GM18868 (cell line): ENCODE data around the gene ZNF474.
A peak's percentile ranks its signal among the peaks of the same experiment; 100 is the strongest.

Experiments
- ATAC-seq: cut with Tn5 transposase; IDR thresholded peaks from one replicate; pipeline ENCODE4 v1.9.1; 2021; ENCODE audit warnings: mild to moderate bottlenecking, moderate library complexity; ENCODE audit not compliant: unreplicated experiment

ZNF474 gene

DNA sequence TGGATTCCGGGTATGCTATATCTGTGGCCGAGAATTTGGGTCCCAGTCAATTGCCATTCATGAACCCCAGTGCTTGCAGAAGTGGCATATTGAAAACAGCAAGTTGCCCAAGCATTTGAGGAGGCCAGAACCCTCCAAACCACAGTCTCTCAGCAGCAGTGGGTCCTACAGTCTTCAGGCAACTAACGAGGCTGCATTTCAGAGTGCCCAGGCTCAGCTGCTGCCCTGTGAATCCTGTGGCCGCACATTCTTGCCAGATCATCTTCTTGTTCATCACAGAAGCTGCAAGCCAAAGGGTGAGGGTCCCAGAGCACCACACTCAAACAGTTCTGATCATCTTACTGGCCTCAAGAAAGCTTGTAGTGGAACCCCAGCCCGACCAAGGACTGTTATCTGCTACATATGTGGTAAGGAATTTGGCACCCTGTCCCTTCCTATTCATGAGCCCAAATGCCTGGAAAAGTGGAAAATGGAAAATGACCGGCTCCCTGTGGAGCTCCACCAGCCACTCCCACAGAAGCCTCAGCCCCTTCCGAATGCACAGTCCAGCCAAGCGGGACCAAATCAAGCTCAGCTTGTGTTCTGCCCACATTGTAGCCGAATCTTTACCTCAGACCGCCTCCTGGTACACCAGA is 23.0 kb downstream of the ZNF474 start:
- no peak for ATAC-seq

GRCh38 chr5:122153230-122153629 is 23.9 kb downstream of the ZNF474 start:
- no peak for ATAC-seq

DNA sequence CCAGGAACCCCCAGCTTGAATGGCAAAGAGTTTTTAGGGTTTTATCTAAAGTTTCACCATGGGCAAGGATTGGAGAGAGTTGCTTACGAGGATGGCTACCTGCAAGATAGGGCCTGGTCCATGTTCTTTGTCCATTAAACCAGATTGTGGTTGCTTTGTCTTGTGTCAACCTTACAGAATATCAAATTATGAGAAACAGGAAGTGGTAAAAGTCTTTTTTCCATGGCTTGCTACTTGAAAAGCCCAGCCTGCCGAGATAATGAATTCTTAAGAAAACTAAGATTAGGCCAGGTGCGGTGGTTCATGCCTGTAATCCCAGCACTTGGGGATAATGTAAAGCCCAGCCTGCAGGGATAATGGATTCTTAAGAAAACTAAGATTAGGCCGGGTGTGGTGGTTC is 24.4 kb downstream of the ZNF474 start:
- no peak for ATAC-seq

GRCh38 chr5:122154491-122154890 is 25.1 kb downstream of the ZNF474 start:
- no peak for ATAC-seq

DNA sequence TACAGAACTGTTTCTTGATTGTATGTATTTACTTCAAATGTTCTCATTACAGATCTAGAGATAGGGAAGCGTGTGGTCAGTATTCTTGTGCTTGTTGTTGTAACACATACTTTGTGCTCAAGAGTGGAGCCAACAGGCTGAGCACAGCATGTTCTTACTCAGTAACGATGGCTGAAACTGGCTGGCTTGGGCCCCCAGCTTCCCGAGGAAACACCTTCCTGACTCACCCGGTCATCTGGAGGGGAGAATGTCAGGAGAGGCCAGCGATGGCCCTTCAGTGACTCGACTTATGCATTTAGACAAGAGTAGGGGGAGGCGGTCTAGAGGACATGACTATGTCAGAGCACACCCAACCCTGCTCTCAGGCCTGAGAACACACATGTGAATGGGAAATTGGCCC is 25.6 kb downstream of the ZNF474 start:
- ATAC-seq, result no peak

DNA sequence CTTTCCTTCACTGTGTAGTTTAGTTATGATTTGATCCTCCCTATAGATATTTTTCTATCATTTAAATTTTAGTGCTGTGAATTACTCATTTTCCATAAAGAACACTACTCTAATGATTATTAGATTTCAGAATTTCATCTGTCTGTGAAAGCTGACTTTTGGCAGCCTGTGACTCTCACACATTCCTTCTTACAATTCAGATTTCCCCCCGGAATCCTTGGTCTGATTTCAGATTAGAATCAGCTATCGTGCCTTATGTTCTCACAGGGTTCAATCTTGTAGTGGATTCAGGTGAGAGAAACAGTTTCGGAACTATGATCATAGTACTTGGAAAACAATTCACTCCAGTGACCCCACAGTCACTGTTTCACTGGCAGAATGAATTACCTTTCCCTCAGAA is 26.2 kb downstream of the ZNF474 start:
- no peak for ATAC-seq

DNA sequence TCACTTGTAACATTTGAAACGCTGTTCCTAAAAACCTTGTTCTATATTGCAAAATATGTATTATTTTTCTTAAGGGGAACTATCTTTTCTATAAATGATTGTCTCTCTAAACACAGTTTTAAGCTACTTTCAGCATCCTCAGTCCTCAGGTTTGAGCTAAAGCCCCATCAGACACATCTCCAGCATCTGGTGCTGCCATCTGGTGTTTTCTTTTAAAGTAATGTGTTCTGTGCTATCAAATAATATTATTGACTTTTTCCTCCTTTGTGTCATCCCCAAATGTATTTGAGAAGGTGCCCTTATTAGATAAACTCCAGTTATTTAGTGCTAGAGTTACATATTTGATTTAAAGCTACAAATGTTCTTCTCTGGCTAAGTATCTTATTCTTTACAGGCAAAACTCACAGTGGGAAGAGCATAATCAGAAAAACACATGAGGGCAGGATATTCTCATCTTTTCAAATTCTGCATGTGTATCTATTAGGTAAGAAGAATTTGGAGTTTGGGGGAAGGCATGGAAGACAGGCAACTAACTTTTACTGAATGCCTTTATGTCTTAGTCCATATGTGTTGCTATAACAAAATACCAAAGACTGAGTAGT is 27.5 kb downstream of the ZNF474 start:
- ATAC-seq, result peak; percentile 57

DNA sequence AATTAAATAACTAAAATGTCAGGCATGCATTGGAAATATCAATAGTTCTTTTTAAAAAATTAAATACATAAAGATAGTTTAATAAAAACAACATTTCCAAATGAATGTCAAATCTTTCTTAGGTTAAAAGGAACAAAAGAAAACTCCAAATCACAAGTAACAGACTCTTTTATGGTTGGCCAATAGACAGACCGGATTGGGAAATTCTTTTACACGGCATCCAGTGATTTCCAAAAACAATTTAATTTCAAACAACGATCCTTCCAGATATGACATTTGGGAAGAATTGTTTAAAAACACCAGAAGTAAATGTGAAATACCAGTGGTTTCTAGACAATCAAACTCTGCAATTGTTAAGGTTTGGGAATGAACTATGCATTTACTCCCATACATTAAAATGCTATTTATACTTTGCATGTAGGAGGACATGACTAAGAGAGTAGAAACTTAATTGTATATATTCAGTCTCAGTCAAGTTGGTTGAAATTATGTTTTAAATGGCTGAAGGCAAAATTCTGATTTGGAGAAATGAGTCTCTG is 32.8 kb downstream of the ZNF474 start:
- no peak for ATAC-seq

- ATAC-seq, result no peak
These were observed 34.0 kb downstream of the ZNF474 start for GRCh38 chr5:122163121-122164069.

GRCh38 chr5:122164070-122164435 is 34.7 kb downstream of the ZNF474 start:
- no peak for ATAC-seq

- ATAC-seq, result no peak
These were observed 35.6 kb downstream of the ZNF474 start for GRCh38 chr5:122164831-122165558.

GRCh38 chr5:122165559-122166078 is 36.3 kb downstream of the ZNF474 start:
- ATAC-seq, result no peak

DNA sequence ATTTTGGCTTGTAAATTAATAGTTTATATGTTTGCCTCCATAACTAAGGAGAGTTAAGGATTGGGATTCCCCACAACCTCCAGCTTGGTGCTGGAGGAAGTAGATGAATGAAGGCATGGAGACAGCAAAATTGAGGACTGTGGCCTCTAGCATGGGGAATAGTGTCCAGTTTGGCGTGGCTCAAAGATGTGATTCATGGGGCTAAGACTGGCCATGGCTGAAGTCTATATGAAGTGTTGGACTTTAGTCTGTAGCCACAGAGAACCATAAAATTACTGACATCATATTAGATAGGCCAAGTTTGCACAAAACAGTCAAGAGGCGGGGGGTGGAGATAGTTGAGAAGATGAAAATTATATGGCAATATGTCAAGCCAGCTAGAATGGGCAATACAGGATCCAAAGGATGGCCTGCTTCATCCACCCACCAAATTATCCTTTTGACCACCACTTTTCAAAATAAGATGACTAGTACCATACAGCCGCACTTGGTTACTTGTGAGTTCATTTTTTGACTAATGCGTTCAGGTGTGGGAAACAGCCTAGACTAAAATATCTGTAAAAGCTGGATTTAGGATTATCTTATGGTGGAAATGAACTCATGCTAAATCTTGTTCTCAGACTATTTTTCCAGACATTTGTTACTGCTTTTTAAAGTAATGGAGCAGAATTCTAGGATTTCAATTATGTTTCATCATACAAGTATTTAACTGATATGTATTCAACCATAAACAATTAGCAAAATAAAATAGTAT is 40.2 kb downstream of the ZNF474 start:
- no peak for ATAC-seq

- ATAC-seq, result no peak
These were observed 41.3 kb downstream of the ZNF474 start for GRCh38 chr5:122170620-122171019.

DNA sequence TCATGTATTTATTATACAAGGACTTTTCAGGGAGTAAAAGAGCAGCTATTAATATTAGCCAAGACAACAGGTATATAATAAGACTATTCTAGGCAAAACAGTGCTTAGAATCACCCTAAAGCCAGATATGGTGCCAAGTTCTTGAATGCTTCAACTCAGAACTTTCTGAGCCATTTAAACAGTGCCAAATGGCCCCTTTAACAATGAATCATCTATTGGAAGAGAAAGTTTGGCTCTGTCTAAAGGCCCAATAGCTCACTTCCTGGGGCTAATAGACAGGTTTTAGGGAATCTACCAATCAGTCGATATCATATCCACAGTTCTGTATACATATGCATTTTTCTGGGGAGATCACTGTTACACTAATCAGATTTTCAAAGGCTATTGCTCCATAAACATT is 42.9 kb downstream of the ZNF474 start:
- no peak for ATAC-seq

- no peak for ATAC-seq
These were observed 44.4 kb downstream of the ZNF474 start for GRCh38 chr5:122173474-122174415.

DNA sequence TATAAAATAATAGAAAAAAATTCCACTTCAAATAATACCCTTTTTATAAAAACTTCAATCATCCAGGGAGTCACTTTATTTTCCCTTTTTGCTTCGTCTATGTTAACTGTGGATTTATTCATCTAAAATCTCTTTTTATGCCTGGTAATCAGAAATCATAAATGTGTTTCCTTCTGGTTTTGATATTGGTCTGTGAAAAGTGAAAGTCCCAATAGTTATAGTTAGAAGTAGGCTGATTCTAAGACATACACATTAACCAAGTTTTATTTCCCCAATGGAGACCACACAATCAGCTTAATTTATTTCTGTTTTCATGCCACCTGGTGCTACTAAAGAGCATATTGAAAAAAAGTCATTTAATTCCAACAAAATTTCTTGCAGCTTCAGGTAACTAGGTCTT is 45.7 kb downstream of the ZNF474 start:
- ATAC-seq, result no peak

DNA sequence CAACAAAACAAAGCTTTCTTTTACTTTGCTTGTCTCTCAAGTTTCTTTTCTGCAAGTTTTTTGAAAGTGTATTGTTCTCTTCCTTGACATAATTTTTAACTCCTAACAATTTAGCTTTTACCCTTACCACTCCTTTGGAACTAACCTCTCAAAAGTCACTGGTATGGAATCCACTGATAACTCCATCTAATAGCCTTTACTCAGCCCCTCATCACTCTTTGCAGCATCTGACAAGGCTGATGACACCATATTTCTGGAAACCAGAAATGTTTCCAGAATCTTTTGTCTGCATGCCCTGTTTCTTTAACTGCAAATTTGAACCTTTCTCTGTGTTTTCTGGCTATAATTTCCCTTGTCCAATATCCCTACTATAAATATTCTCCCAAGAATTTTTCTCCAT is 46.5 kb downstream of the ZNF474 start:
- ATAC-seq, result no peak

- ATAC-seq, result no peak
These were observed 47.8 kb downstream of the ZNF474 start for GRCh38 chr5:122177161-122177560.
